ENCODE results near the gene DDX6.
"Not testable (repeated sequence)": the region's sequence is repeated elsewhere in the genome, so short reads cannot be mapped to it uniquely, and the experiment has no call there.

GRCh38 chr11:118717733-118718132 is 73.2 kb downstream of the DDX6 start:
- not testable (repeated sequence) for TF ChIP-seq CTCF (IDR thresholded peaks at IDR 0.05; ENCODE audit: borderline replicate concordance, extremely low read depth, low read length, poor library complexity, severe bottlenecking); EZH2 (IDR thresholded peaks at IDR 0.05; ENCODE audit: borderline replicate concordance, low read depth, low read length, severe bottlenecking)

Measured in DND-41 (cell line).